ENCODE results near the gene SPATS2L.

The SPATS2L gene

DNA sequence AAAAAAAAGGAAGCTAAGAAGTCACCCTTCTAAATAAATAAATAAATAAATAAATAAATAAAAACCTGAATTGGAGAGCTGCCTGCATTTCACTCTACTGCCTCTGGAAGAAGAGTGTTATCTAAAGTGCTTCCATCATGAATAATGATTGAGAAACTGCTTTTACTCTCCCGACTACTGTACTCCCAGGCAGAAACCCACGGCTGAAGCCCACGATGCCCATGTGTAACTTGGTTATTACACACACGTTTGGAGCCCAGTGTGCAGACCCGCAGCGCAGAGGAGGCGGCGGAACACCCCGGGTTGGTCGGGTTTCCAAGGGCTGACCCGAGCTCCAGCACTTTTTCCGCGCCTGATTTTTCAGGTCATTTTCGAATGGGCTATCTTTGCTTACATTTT, 697 bp upstream of the SPATS2L start:
- H3K9ac ChIP-seq (ENCODE audit: insufficient read length, low read depth): peak overlapping the region; percentile 82
- no peaks in the 10 kb centered on the region for H3K36me3 ChIP-seq (ENCODE audit: insufficient read depth, insufficient read length, low read length)
- H3K4me1 ChIP-seq (ENCODE audit: insufficient read depth, insufficient read length): no peaks in the 10 kb centered on the region
- H3K9me3 ChIP-seq (ENCODE audit: insufficient read depth, low read length): no peaks in the 10 kb centered on the region
- H3K4me3 ChIP-seq (ENCODE audit: insufficient read length, low read depth): peak overlapping the region; percentile 67
- DNase-seq (ENCODE audit: low read depth, low spot score): no peak
- TF ChIP-seq YY1 (IDR thresholded peaks at IDR 0.05; ENCODE audit: insufficient read depth, insufficient read length): no peak
- no peak for TF ChIP-seq ZNF274 (IDR thresholded peaks at IDR 0.05; ENCODE audit: low read depth, low read length)
- no peak for TF ChIP-seq SUZ12 (IDR thresholded peaks at IDR 0.05; ENCODE audit: extremely low read depth, insufficient read depth, insufficient read length)
- peaks cover 34% of the 10 kb centered on the region for H3K27me3 ChIP-seq (ENCODE audit: insufficient read depth, insufficient read length)

DNA sequence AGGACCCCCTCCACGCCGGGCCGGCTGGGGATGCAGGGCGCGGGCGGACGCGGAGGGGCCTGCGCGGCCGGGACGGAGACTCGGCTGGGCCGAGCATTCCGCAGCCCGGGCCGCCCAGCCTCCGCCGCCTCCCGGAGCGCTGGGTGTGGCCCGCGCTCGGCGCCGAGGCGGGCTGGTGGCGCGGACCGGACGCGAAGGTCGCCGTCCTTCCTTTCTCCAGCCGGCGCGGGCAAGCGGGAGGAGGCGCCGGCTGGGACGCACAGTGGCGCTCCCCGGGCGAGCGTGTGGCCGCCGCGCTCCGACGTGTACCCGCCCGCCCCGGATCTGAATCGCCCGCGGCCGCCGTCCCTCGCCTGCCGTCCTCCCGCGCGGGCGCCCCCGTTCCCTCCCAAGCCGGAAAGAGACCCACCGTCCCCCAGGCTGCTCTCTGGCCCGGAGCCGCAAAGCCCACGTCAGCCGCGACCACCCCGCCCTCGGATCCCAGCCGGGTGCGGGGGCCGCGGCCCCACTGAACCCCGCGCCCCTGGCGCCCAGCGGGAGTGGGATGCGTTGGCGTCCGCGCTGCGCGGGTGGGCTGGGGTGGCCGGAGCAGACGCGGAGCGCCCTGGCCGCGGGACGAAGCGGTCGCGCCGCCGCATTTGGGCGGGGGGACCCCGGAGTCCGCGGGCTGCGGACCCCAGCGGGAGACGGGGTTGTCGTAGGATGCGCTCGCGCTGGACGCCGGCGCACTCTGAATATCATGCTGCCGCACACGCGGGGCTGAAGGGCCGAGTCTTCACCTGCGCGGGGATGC, 634 bp downstream of the SPATS2L start:
- DNase-seq (ENCODE audit: low read depth, low spot score): no peak
- Histone ChIP-seq H3K27me3 (ENCODE audit: insufficient read depth, insufficient read length) (peaks cover 34% of the 10 kb centered on the region), H3K9ac (ENCODE audit: insufficient read length, low read depth) (peak overlapping the region; percentile 82), H3K36me3 (ENCODE audit: insufficient read depth, insufficient read length, low read length) (no peaks in the 10 kb centered on the region), H3K4me1 (ENCODE audit: insufficient read depth, insufficient read length) (no peaks in the 10 kb centered on the region), H3K4me3 (ENCODE audit: insufficient read length, low read depth) (peak overlapping the region; percentile 67), H3K9me3 (ENCODE audit: insufficient read depth, low read length) (no peaks in the 10 kb centered on the region)
- TF ChIP-seq ZNF274 (IDR thresholded peaks at IDR 0.05; ENCODE audit: low read depth, low read length) (no peak), SUZ12 (IDR thresholded peaks at IDR 0.05; ENCODE audit: extremely low read depth, insufficient read depth, insufficient read length) (no peak), YY1 (IDR thresholded peaks at IDR 0.05; ENCODE audit: insufficient read depth, insufficient read length) (no peak)

DNA sequence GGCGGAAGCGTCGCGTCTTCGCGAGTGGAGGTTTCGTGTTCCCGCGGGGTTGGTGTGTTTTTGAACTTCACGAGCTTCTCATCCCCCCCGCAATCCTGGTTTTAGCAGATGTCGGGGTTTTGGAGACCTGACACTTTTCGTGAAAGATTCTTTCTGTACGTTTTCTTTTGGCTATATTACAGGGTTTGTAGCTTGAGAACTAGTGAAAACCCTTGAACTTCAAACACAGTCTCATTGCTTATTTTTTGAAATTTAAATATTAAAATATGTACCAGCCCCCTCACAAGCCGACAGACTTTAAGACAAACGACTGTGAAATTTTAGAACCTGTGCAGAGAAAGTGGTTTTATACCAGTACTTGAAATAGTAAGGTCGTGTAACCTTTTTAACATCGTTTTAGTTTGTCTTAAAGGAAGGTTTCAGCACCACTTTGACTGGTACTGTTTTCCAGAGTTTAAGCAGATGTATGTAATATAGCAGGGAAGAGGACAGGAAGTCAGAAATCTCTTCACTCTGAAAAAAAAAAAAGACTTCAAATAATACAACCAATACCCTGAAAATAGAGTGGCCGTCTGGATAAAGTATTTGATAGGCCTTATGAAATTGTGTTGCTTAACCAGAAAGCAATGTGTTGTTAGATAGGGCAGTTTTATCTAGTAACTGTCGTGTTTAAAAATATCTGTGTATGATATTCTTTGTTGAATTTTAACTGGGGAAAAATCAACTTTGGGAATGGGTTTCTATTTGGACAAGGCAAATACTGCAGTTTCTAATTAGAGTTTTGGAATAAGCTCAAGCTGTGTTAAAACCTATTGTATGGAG, 1.4 kb downstream of the SPATS2L start:
- Histone ChIP-seq H3K9me3 (ENCODE audit: insufficient read depth, low read length) (no peaks in the 10 kb centered on the region), H3K27me3 (ENCODE audit: insufficient read depth, insufficient read length) (peaks cover 34% of the 10 kb centered on the region), H3K9ac (ENCODE audit: insufficient read length, low read depth) (peak overlapping the region; percentile 82), H3K36me3 (ENCODE audit: insufficient read depth, insufficient read length, low read length) (peaks cover 1% of the 10 kb centered on the region), H3K4me1 (ENCODE audit: insufficient read depth, insufficient read length) (no peaks in the 10 kb centered on the region), H3K4me3 (ENCODE audit: insufficient read length, low read depth) (peak overlapping the region; percentile 67)
- TF ChIP-seq YY1 (IDR thresholded peaks at IDR 0.05; ENCODE audit: insufficient read depth, insufficient read length) (no peak), ZNF274 (IDR thresholded peaks at IDR 0.05; ENCODE audit: low read depth, low read length) (no peak), SUZ12 (IDR thresholded peaks at IDR 0.05; ENCODE audit: extremely low read depth, insufficient read depth, insufficient read length) (no peak)
- DNase-seq (ENCODE audit: low read depth, low spot score): no peak

DNA sequence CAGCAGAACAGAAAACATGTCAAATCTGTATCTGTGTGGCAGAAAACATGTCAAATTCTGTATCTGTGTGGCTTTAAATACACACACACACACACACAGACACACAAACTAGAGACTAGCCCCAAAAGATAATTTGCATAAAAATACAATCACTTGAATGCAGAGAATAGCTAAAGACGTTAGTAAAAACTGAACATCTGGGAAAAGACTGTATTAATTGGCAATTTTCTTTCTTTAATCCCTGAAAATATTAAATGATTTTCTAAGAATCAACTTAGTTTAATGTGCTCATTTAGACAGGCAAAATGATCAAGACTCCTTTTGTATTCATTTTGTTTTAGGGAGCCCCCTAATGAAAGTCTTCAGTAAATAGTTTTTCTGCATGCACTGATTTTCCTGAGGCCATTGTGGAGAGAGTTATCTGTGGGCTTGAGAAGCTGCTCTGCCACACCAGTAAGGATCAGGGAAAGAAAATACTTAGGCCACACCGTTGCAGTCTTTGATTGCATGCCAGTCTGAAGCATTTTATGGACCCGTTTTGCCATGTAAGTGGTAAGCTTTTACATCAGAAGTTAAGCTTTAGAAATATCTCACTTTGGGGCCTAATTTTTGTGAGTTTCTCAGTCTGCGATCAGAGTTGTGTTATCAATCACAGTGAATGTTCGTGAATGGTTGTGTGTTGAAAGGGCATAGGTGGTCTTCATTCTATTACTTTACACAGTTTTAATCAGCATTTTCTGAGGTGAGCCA, 2.2 kb downstream of the SPATS2L start:
- Histone ChIP-seq H3K27me3 (ENCODE audit: insufficient read depth, insufficient read length) (peaks cover 34% of the 10 kb centered on the region), H3K4me3 (ENCODE audit: insufficient read length, low read depth) (no peak overlapping the region), H3K9ac (ENCODE audit: insufficient read length, low read depth) (no peak overlapping the region), H3K9me3 (ENCODE audit: insufficient read depth, low read length) (no peaks in the 10 kb centered on the region), H3K36me3 (ENCODE audit: insufficient read depth, insufficient read length, low read length) (peaks cover 3% of the 10 kb centered on the region), H3K4me1 (ENCODE audit: insufficient read depth, insufficient read length) (no peaks in the 10 kb centered on the region)
- DNase-seq (ENCODE audit: low read depth, low spot score): no peak
- no peak for TF ChIP-seq ZNF274 (IDR thresholded peaks at IDR 0.05; ENCODE audit: low read depth, low read length)
- no peak for TF ChIP-seq YY1 (IDR thresholded peaks at IDR 0.05; ENCODE audit: insufficient read depth, insufficient read length)
- no peak for TF ChIP-seq SUZ12 (IDR thresholded peaks at IDR 0.05; ENCODE audit: extremely low read depth, insufficient read depth, insufficient read length)

DNA sequence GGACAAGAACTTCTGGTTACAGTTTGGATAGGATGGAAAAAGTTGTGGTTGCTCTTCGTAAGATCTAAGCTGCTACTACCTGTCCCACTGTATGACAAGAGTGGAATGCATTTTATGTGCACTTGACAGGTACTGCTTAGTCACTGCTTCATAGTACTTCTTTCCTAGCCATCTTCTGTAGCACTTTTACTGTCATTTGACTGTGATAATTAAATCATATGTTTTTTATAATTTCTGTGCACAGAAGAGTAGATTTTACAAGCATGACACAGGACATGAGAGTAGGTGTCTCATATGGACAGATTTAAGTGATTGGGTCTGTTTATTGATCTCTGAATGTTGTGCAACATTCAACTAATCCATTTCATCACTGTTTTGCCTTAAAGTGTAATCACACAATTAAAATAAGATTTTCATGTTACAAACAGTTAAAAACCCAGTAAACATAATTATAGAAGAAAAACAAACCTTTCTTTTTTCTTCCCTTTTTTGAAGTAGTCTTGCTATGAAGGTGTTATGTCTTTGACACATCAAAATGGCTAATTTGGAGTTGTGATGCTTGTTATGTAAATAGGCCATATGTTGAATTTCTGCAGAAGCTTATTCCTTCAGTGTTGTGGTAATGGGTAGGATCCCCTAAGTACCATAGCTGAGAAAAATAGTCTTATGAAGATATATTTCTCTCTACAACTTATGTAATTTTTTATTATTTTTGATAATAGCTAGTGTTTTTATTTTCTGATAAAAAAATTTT, 3.0 kb downstream of the SPATS2L start:
- H3K9me3 ChIP-seq (ENCODE audit: insufficient read depth, low read length): no peaks in the 10 kb centered on the region
- H3K27me3 ChIP-seq (ENCODE audit: insufficient read depth, insufficient read length): peaks cover 29% of the 10 kb centered on the region
- DNase-seq (ENCODE audit: low read depth, low spot score): no peak
- no peaks in the 10 kb centered on the region for H3K4me1 ChIP-seq (ENCODE audit: insufficient read depth, insufficient read length)
- H3K4me3 ChIP-seq (ENCODE audit: insufficient read length, low read depth): no peak overlapping the region
- TF ChIP-seq ZNF274 (IDR thresholded peaks at IDR 0.05; ENCODE audit: low read depth, low read length) (no peak), YY1 (IDR thresholded peaks at IDR 0.05; ENCODE audit: insufficient read depth, insufficient read length) (no peak)
- no peak overlapping the region for H3K9ac ChIP-seq (ENCODE audit: insufficient read length, low read depth)
- H3K36me3 ChIP-seq (ENCODE audit: insufficient read depth, insufficient read length, low read length): peaks cover 3% of the 10 kb centered on the region

DNA sequence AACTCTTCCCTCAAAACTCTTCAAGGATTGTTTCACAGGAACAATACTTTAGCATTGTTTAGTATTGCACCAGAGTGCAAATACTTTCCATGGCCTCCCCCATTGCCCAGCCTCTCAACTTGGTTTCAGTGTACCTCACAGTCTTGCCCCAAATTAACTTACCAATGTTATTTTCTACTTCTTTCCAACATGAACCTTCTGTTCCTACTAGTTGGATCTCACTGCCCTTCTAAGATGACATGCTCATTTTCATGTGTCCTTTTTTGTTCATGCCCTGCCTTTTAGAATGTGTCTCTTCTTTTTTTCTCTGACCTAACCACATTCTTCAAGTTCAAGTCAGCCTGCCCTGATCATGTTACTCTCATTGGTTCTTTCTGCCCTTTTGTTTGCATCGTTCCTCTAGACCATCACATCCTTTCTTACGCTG, 4.1 kb downstream of the SPATS2L start:
- H3K9me3 ChIP-seq (ENCODE audit: insufficient read depth, low read length): no peaks in the 10 kb centered on the region
- peaks cover 3% of the 10 kb centered on the region for H3K36me3 ChIP-seq (ENCODE audit: insufficient read depth, insufficient read length, low read length)
- no peak overlapping the region for H3K4me3 ChIP-seq (ENCODE audit: insufficient read length, low read depth)
- H3K4me1 ChIP-seq (ENCODE audit: insufficient read depth, insufficient read length): no peaks in the 10 kb centered on the region
- no peak for DNase-seq (ENCODE audit: low read depth, low spot score)
- TF ChIP-seq ZNF274 (IDR thresholded peaks at IDR 0.05; ENCODE audit: low read depth, low read length) (no peak), YY1 (IDR thresholded peaks at IDR 0.05; ENCODE audit: insufficient read depth, insufficient read length) (no peak), SUZ12 (IDR thresholded peaks at IDR 0.05; ENCODE audit: extremely low read depth, insufficient read depth, insufficient read length) (no peak)
- peaks cover 20% of the 10 kb centered on the region for H3K27me3 ChIP-seq (ENCODE audit: insufficient read depth, insufficient read length)
- no peak overlapping the region for H3K9ac ChIP-seq (ENCODE audit: insufficient read length, low read depth)

Measured in NT2/D1 (cell line).